NK-92 (cell line): ENCODE results near the gene REEP1.
"Not testable (repeated sequence)": the region's sequence is repeated elsewhere in the genome, so short reads cannot be mapped to it uniquely, and the experiment has no call there.

Experiments used
- DNase-seq: peaks from one replicate; lab custom pipeline; 2025; ENCODE audit not compliant: unreplicated experiment; lab: John Stamatoyannopoulos, UW

The REEP1 gene

GRCh38 chr2:86249176-86249575 is 88.2 kb downstream of the REEP1 start:
- DNase-seq = no peak

- not testable (repeated sequence) for DNase-seq
Observed at GRCh38 chr2:86245222-86245621, 92.2 kb downstream of the REEP1 start.

- not testable (repeated sequence) for DNase-seq
Observed at GRCh38 chr2:86244781-86245180, 92.6 kb downstream of the REEP1 start.

DNA sequence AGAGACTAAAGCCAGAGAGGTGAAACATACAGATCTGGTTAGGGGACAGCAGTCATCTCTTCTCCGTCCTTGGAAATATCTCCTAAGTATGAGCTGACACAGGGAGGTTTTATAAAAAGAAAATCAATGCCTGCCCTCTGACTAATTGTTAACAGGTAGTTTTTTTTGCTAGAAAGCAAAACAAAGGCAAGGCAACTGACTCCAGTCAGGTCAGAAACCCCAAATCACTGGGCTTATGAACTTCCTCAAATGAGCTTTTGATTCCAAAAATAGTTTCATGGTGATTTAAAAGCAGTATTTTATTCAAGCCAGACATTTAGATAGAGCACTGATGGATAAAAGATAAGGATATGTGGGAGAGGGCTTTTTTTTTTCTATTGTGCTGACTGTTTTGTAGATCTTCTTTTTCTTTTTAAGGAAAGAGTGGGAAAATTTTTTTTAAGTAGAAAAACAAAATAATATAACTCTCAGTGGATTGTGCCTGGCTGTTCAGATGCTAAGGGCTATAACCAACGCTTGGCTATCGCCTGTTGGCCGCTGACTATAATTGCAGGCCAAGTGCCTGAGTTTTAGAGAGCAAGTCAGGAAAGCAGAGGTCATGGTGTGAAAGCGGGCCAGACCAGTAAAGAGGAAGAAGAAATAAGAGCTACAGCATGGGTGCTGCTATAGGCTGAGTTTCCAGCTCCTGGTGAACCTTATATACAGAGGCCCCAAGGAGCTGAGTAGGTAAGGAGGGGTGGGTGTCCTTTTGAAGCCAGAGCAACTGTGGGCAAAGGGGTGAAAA is 93.3 kb downstream of the REEP1 start:
- DNase-seq = no peak

DNA sequence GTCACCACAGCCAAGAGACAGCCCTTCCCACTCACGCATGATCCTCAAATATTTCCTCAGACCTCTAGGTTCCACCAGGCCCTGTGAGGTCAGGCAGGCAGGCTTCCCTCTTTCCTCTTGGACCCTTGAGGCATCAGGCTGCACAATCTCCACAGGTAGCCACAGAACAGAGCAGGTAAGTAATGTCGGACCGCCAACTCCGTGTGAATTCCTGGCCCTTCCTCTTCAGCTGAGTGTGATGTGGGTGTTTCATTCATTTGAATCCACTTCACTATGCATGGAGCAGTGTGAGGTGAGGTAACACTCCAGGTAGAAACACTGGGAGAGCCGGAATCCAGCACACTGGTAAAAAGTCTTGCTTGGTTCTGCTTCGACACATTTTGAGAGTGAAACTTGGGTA is 94.2 kb downstream of the REEP1 start:
- DNase-seq = no peak

DNA sequence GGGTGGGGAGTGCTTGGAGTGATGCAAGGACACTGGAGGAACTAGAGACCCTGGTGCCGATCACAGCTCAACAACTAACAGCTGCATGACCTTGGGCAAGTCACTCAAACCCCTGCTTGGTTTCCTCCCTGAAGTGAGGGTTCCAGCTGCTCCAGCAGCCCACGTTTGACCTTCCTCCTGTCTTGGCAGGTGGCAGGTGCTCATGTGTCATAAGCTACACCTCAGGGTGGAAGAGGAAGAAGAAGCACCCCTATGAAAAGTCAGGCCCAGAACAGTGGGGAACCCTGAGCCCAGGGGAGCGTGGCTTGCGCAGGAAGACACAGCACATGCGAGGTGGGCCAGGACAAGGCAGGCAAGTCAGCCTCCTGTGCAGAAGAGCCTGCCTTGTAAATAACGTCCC is 95.8 kb downstream of the REEP1 start:
- no peak for DNase-seq

DNA sequence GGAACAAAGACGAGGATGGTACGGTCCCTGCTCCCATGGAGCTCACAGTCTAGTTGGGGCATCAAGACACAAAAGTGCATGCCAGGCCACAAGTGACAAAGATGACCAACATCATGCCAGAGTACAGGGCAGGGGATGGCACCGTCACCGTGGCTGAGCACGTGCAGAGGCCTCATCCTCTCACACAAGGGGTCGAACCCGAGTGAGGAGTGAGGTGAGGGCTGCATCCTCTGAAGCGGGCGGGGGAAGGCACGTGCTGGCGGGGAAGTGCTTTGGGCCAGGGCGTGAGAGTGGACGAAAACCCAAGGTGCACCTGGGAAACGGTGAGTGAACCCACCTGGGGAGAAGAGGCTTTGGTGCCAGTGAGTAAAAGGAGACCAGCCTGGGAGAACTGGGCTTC is 97.2 kb downstream of the REEP1 start:
- DNase-seq = no peak

DNA sequence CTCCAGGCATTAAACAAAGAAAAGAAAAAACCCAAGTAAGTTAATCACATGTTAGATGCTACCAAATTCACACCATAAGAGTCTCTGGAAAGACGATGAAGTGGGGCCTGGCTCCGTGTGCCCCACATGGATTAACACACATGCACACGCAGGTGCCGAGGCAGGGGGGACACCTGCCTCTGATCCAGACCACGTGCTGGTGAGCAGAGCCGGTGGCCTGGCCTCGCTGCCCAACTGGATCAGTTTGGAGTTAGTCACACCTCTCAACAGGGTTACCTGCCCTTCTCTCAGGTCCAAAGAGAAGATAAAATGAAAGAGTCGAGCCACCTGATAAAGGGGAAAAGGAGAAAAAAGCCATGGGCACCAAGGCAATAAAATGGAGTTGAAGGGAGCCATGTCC is 97.7 kb downstream of the REEP1 start:
- no peak for DNase-seq

- no peak for DNase-seq
Observed at GRCh38 chr2:86239326-86239725, 98.1 kb downstream of the REEP1 start.

- DNase-seq = no peak
Observed at GRCh38 chr2:86238354-86238753, 99.1 kb downstream of the REEP1 start.

- no peak for DNase-seq
Observed at GRCh38 chr2:86237172-86237571, 100.3 kb downstream of the REEP1 start.

GRCh38 chr2:86235196-86235980 is 102.0 kb downstream of the REEP1 start:
- no peak for DNase-seq

DNA sequence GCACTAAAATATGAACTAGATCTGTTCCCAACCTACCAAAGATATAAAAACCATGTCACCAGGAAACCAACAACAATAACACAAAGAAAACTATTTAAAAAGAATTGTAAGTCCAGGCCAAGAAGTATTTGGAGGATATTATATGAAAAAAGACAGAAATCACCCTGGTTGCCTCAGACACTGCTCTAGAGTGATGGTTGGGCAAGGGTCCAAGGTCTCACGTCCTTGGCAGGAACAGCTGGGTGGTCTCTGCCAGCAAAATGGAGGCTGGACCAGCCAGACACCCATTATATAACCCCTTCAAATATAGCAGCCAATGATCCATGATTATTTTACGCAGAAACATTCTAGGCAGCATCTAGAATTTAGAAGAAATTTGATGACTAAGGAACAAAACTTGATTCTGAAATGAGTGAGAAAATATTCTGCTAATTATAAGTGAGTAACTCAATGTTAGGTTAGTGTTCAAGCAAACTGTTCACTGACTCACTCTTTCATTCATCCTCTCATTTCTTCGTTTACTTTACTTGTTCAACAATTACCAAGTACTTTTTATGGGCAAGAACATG is 102.8 kb downstream of the REEP1 start:
- no peak for DNase-seq

DNA sequence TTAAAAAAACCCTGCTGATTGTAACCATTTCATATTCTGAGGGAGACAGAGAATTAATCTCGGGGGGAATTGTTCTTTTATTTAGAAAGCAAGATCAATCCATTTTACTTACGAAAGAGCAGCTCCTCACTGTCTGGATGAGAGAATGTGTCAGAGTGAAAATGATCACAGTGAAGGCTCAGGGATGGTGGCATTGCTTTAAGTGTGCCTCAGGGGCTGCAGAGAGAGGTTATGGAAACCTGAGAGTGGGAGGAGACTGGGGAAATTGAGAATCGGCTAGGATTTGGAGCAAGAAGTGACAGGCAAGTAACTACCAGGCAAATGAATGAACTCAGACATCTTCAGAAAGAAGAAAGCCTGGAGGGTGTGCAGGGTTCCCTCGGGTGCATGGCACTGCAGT is 104.0 kb downstream of the REEP1 start:
- no peak for DNase-seq

- DNase-seq = no peak
Observed at GRCh38 chr2:86232910-86233309, 104.5 kb downstream of the REEP1 start.

DNA sequence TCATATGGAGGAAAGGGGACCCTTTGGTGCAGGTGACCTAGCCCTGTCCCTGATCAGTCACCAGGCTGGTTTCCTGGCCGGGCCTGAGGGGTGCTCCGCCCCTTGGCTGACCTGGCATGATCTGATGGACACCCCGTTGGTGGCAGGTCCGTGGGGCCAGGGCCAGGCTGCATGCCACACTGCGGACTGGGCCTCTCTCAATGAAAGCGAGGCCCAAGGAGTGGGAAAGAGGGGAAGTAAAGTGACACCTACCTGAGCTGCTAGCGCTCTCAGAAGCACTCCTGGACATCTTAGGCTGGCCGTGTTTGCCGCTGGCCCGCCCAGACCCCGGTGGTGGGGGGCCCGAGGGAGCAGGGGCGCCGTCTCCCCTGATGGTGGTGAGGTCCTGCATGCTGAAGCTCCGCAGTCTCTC is 105.0 kb downstream of the REEP1 start:
- no peak for DNase-seq

- DNase-seq = no peak
Observed at GRCh38 chr2:86231680-86232372, 105.6 kb downstream of the REEP1 start.

GRCh38 chr2:86230961-86231360 is 106.5 kb downstream of the REEP1 start:
- no peak for DNase-seq

DNA sequence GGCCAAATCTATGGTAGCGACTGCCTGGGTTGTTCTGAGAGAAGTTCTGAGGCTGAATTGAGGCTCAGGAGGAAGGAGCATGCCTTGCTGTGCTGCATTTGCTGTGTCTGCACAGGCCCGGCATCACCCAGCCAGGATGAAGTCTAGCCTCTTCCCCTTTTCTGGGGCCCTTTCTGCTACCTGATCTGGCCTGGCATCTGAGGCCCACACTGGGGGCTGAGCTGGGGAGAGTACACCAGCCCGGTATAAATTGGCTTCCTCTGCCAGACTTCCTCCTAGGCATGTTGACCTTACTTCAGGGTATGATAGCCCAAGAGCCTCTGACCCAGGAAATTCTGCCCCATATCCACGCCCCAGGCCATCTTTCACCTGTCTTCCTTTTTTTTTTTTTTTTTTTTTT is 108.2 kb downstream of the REEP1 start:
- DNase-seq = no peak

GRCh38 chr2:86228574-86228973 is 108.9 kb downstream of the REEP1 start:
- not testable (repeated sequence) for DNase-seq

DNA sequence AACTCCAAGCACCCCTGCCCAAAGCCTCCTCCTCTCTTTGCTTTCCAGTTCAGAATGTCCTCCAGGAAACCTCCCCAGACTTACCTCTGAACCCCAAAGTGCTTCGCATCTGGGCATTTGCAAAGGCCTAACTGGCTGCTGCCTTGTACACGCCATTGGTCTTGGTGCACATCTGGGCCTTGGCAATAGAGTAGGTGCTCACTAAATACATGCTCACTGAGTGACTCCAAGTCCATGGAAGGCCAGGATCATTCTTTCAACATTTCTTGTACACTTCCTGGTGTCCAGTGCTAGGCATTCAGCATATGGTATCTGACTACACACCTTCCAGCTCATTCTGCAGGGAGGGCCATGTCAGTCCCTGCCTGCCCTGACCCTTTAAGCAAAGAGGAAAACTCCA is 109.7 kb downstream of the REEP1 start:
- DNase-seq = no peak
